Mesothelial cell of epicardium (in vitro differentiated cells): ENCODE results near the gene MZF1. TPM values are rescaled to one million over a fixed set of nuclear protein-coding genes. Genes with fewer than 3 reads are reported as not detected.

Experiments used
- DNase-seq, 2 experiments: peaks; one replicate each; pipeline ENCODE4 v3.0.0; 2021; ENCODE audit warnings: low spot score in 2 of 2; ENCODE audit not compliant: unreplicated experiment in 2 of 2
- H3K27ac Mint-ChIP-seq: 2 replicates; pipeline ENCODE4 v1.8.0; 2021; ENCODE audit warnings: mixed read lengths
- H3K27me3 Mint-ChIP-seq: 2 replicates; pipeline ENCODE4 v1.8.0; 2021; ENCODE audit warnings: low read depth, mixed read lengths
- H3K36me3 Mint-ChIP-seq: 2 replicates; pipeline ENCODE4 v1.8.0; 2021; ENCODE audit warnings: mixed read lengths
- H3K4me1 Mint-ChIP-seq: 2 replicates; pipeline ENCODE4 v1.8.0; 2021; ENCODE audit warnings: mixed read lengths
- H3K4me3 Mint-ChIP-seq: 2 replicates; pipeline ENCODE4 v1.8.0; 2021; ENCODE audit warnings: mild to moderate bottlenecking, moderate library complexity, mixed read lengths
- H3K9me3 Mint-ChIP-seq: 2 replicates; pipeline ENCODE4 v1.8.0; 2021; ENCODE audit warnings: mixed read lengths
- CTCF ChIP-seq: fragments of 200-600 bp; sonication (generic); IDR thresholded peaks from one replicate; pipeline ENCODE4 v1.5.0; 2021; ENCODE audit warnings: antibody characterized with exemption; ENCODE audit not compliant: unreplicated experiment
- microRNA-seq: library from miRNA; unstranded; fragments of <30 nt; microRNA quantifications from one replicate; pipeline ENCODE4 v1.2.0, GENCODE V29; 2021; ENCODE audit warnings: inconsistent platforms, mixed read lengths
- total RNA-seq: library from RNA; stranded (reverse); gene quantifications from 3 replicates; pipeline ENCODE4 v1.2.1, GENCODE V29; 2021

The MZF1 gene
- total RNA-seq, 1 donor from 2014 or later = 42.6 TPM

- H3K36me3 Mint-ChIP-seq = no peaks in the 10 kb centered on the region
- H3K9me3 Mint-ChIP-seq = no peaks in the 10 kb centered on the region
- TF ChIP-seq CTCF = peak; percentile 95
- peak overlapping the region; percentile 71 for H3K4me3 Mint-ChIP-seq
- H3K4me1 Mint-ChIP-seq = peaks cover 30% of the 10 kb centered on the region
- H3K27ac Mint-ChIP-seq = peak overlapping the region; percentile 76
- no peaks in the 10 kb centered on the region for H3K27me3 Mint-ChIP-seq
- DNase-seq = peak; percentile 90 to 96
Observed at GRCh38 chr19:58513694-58514563, 59.2 kb downstream of the MZF1 start.

- H3K27me3 Mint-ChIP-seq = no peaks in the 10 kb centered on the region
- no peak overlapping the region for H3K27ac Mint-ChIP-seq
- no peaks in the 10 kb centered on the region for H3K36me3 Mint-ChIP-seq
- H3K9me3 Mint-ChIP-seq = no peaks in the 10 kb centered on the region
- no peak for DNase-seq
- TF ChIP-seq CTCF = no peak
- peaks cover 23% of the 10 kb centered on the region for H3K4me1 Mint-ChIP-seq
- H3K4me3 Mint-ChIP-seq = no peak overlapping the region
Observed at GRCh38 chr19:58513213-58513693, 59.9 kb downstream of the MZF1 start.

Small RNA genes lying within 50 kb of the gene (microRNA-seq; reads per million reads assigned to microRNA genes)
- 5.0 reads per million, percentile 18 among the genes with 10 or more reads in this experiment for gene MIR6807

Other genes with a start within 250 kb of the MZF1 start
- 3.6 to 3.8 TPM (median 3.7 TPM) in 3 replicates for gene ZSCAN22, start 246.3 kb downstream of the MZF1 start, total RNA-seq
- 12.3 to 15.5 TPM (median 13.1 TPM) in 3 replicates for gene A1BG, start 219.8 kb downstream of the MZF1 start, total RNA-seq
- 6.6 to 7.6 TPM (median 6.9 TPM) in 3 replicates for gene ZNF497, start 210.6 kb downstream of the MZF1 start, total RNA-seq
- 3.1 to 4.2 TPM (median 3.9 TPM) in 3 replicates for gene ZNF837, start 192.3 kb downstream of the MZF1 start, total RNA-seq
- 985 to 1,018 TPM (median 1,016 TPM) in 3 replicates for gene RPS5, start 186.1 kb downstream of the MZF1 start, total RNA-seq
- gene RNF225, start 177.7 kb downstream of the MZF1 start, total RNA-seq = 0.83 to 1.3 TPM (median 1.2 TPM) in 3 replicates
- 12.0 to 16.4 TPM (median 15.3 TPM) in 3 replicates for gene ZNF584, start 164.7 kb downstream of the MZF1 start, total RNA-seq
- gene ZNF132, start 133.2 kb downstream of the MZF1 start, total RNA-seq = 4.2 to 4.8 TPM (median 4.4 TPM) in 3 replicates
- gene ZNF324B, start 121.7 kb downstream of the MZF1 start, total RNA-seq = 8.0 to 8.8 TPM (median 8.2 TPM) in 3 replicates
- gene ZNF324, start 106.3 kb downstream of the MZF1 start, total RNA-seq = 12.1 to 13.4 TPM (median 12.6 TPM) in 3 replicates
- gene ZNF446, start 97.0 kb downstream of the MZF1 start, total RNA-seq = 17.3 to 18.0 TPM (median 17.4 TPM) in 3 replicates
- 12.5 to 14.2 TPM (median 14.2 TPM) in 3 replicates for gene SLC27A5, start 61.3 kb downstream of the MZF1 start, total RNA-seq
- 24.4 to 27.1 TPM (median 24.9 TPM) in 3 replicates for gene ZBTB45, start 53.5 kb downstream of the MZF1 start, total RNA-seq
- 577 to 599 TPM (median 579 TPM) in 3 replicates for gene TRIM28, start 29.3 kb downstream of the MZF1 start, total RNA-seq
- 82.9 to 86.5 TPM (median 84.3 TPM) in 3 replicates for gene CHMP2A, start 18.2 kb downstream of the MZF1 start, total RNA-seq
- gene UBE2M, start 14.7 kb downstream of the MZF1 start, total RNA-seq = 66.2 to 74.7 TPM (median 73.4 TPM) in 3 replicates